22Rv1 (cell line): Measurements from ENCODE around the gene CDH12.
A peak's percentile ranks its signal among the peaks of the same experiment; 100 is the strongest.

ENCODE experiments used
- H3K27ac ChIP-seq: fragments of 450-650 bp; 2 replicates; pipeline ENCODE4 v1.5.1; 2017
- CTCF ChIP-seq: fragments of 450-650 bp; IDR thresholded peaks from 2 replicates; pipeline ENCODE4 v1.5.1; 2017; ENCODE audit warnings: mild to moderate bottlenecking
- ZFX ChIP-seq: fragments of 450-650 bp; IDR thresholded peaks from 2 replicates; pipeline ENCODE4 v1.6.1; 2017; ENCODE audit warnings: antibody characterized with exemption, borderline replicate concordance

CDH12 gene

GRCh38 chr5:22663134-22663533 lies 190.0 kb downstream of the CDH12 start:
- H3K27ac ChIP-seq, result no peak overlapping the region
- TF ChIP-seq ZFX (no peak), CTCF (no peak)

GRCh38 chr5:22662391-22662790 lies 190.8 kb downstream of the CDH12 start:
- H3K27ac ChIP-seq, result no peak overlapping the region
- TF ChIP-seq CTCF (no peak), ZFX (no peak)

- no peak overlapping the region for H3K27ac ChIP-seq
- TF ChIP-seq CTCF (no peak), ZFX (no peak)
Observed at GRCh38 chr5:22651355-22651754, 201.8 kb downstream of the CDH12 start.

GRCh38 chr5:22650511-22650910 lies 202.6 kb downstream of the CDH12 start:
- TF ChIP-seq CTCF (no peak), ZFX (no peak)
- H3K27ac ChIP-seq, result peak overlapping the region; percentile 76

- peak overlapping the region; percentile 76 for H3K27ac ChIP-seq
- TF ChIP-seq CTCF (no peak), ZFX (no peak)
Observed at GRCh38 chr5:22649074-22649473, 204.1 kb downstream of the CDH12 start.

GRCh38 chr5:22644859-22645258 lies 208.3 kb downstream of the CDH12 start:
- no peak for TF ChIP-seq ZFX
- no peak for TF ChIP-seq CTCF
- no peak overlapping the region for H3K27ac ChIP-seq

- H3K27ac ChIP-seq, result no peak overlapping the region
- TF ChIP-seq CTCF (no peak), ZFX (no peak)
Observed at GRCh38 chr5:22643356-22643755, 209.8 kb downstream of the CDH12 start.
